ENCODE measurements around the gene ZSCAN26. TPM values are rescaled to one million over a fixed set of nuclear protein-coding genes. Genes with fewer than 3 reads are reported as not detected.
A peak's percentile ranks its signal among the peaks of the same experiment; 100 is the strongest.

The ZSCAN26 gene
- total RNA-seq, 6 experiments from 2014 or later, result 2.7 to 8.1 (median 5.3) TPM

GRCh38 chr6:28263922-28264321 lies 3.0 kb upstream of the ZSCAN26 start:
- no peak for ATAC-seq
- no peak overlapping the region for H3K4me3 ChIP-seq
- no peaks in the 10 kb centered on the region for H3K27me3 ChIP-seq
- intact Hi-C loops (cut with DNase I), result no loop called here
- 38% methylated on average over 2 of the region's 2 CpGs for WGBS (ENCODE audit: insufficient coverage, low coverage, low lambda C conversion rate, missing lambda C conversion rate)
- H3K9me3 ChIP-seq, result no peaks in the 10 kb centered on the region
- no peaks in the 10 kb centered on the region for H3K36me3 ChIP-seq
- H3K4me1 ChIP-seq, result peaks cover 0 to 10% (median 0%) of the 10 kb centered on the region in 4 donors
- TF ChIP-seq POLR2A (IDR thresholded peaks at IDR 0.05), result no peak
- TF ChIP-seq CTCF (IDR thresholded peaks at IDR 0.05), result no peak
- H3K27ac ChIP-seq, result no peak overlapping the region
- no peak for DNase-seq

GRCh38 chr6:28264834-28265401 lies 2.0 kb upstream of the ZSCAN26 start:
- H3K4me3 ChIP-seq, result no peak overlapping the region
- intact Hi-C loops (cut with DNase I), result no loop called here
- WGBS (ENCODE audit: insufficient coverage, low coverage, low lambda C conversion rate, missing lambda C conversion rate), result 56% methylated on average over 4 of the region's 4 CpGs
- no peaks in the 10 kb centered on the region for H3K27me3 ChIP-seq
- peaks cover 0 to 7% (median 0%) of the 10 kb centered on the region in 4 donors for H3K4me1 ChIP-seq
- no peak overlapping the region for H3K27ac ChIP-seq
- H3K9me3 ChIP-seq, result no peaks in the 10 kb centered on the region
- TF ChIP-seq POLR2A (IDR thresholded peaks at IDR 0.05) (no peak), CTCF (IDR thresholded peaks at IDR 0.05) (no peak)
- no peaks in the 10 kb centered on the region for H3K36me3 ChIP-seq
- ATAC-seq (no peak), DNase-seq (no peak)

GRCh38 chr6:28266563-28266961 lies 381 bp upstream of the ZSCAN26 start:
- Histone ChIP-seq H3K36me3 (no peaks in the 10 kb centered on the region), H3K9me3 (no peaks in the 10 kb centered on the region), H3K27me3 (no peaks in the 10 kb centered on the region), H3K4me1 (peaks cover 0 to 7% (median 0%) of the 10 kb centered on the region in 4 donors), H3K27ac (peak overlapping the region; percentile 73 to 86 (median 85)), H3K4me3 (peak overlapping the region; percentile 85 to 91 (median 87))
- WGBS (ENCODE audit: insufficient coverage, low coverage, low lambda C conversion rate, missing lambda C conversion rate), result 5% methylated on average over 5 of the region's 5 CpGs
- ATAC-seq (no peak), DNase-seq (no peak)
- TF ChIP-seq POLR2A (IDR thresholded peaks at IDR 0.05) (no peak), CTCF (IDR thresholded peaks at IDR 0.05) (no peak)
- intact Hi-C loops (cut with DNase I), result no loop called here

GRCh38 chr6:28267695-28268059 lies 734 bp downstream of the ZSCAN26 start:
- WGBS (ENCODE audit: insufficient coverage, low coverage, low lambda C conversion rate, missing lambda C conversion rate), result 0% methylated on average over 1 of the region's 1 CpG
- H3K27ac ChIP-seq, result peak overlapping the region in 2 of 3 donors; percentile 85 to 86
- peaks cover 0 to 7% (median 0%) of the 10 kb centered on the region in 4 donors for H3K4me1 ChIP-seq
- H3K4me3 ChIP-seq, result peak overlapping the region; percentile 85 to 91 (median 87)
- peaks cover 0 to 10% (median 3%) of the 10 kb centered on the region in 4 donors for H3K36me3 ChIP-seq
- no peaks in the 10 kb centered on the region for H3K9me3 ChIP-seq
- TF ChIP-seq POLR2A (IDR thresholded peaks at IDR 0.05), result no peak
- no peak for TF ChIP-seq CTCF (IDR thresholded peaks at IDR 0.05)
- intact Hi-C loops (cut with DNase I), result no loop called here
- H3K27me3 ChIP-seq, result no peaks in the 10 kb centered on the region
- no peak for ATAC-seq
- no peak for DNase-seq

- Histone ChIP-seq H3K27me3 (no peaks in the 10 kb centered on the region), H3K27ac (no peak overlapping the region), H3K4me1 (peaks cover 0 to 7% (median 0%) of the 10 kb centered on the region in 4 donors), H3K9me3 (no peaks in the 10 kb centered on the region), H3K4me3 (no peak overlapping the region), H3K36me3 (peaks cover 0 to 28% (median 3%) of the 10 kb centered on the region in 4 donors)
- intact Hi-C loops (cut with DNase I), result no loop called here
- TF ChIP-seq POLR2A (IDR thresholded peaks at IDR 0.05), result no peak
- TF ChIP-seq CTCF (IDR thresholded peaks at IDR 0.05), result no peak
- DNase-seq, result no peak
- peak in 1 of 4 donors; percentile 15 for ATAC-seq
These were observed 2.5 kb downstream of the ZSCAN26 start for GRCh38 chr6:28269492-28269891.

All from right lobe of liver (tissue), 6 donors.